Neutrophil (primary cell): ENCODE results near the gene TAP2.
"Not testable (repeated sequence)": the region's sequence is repeated elsewhere in the genome, so short reads cannot be mapped to it uniquely, and the experiment has no call there.

Experiments used
- H3K27ac ChIP-seq: fragments of 200-600 bp; sonication (generic); 2 replicates; pipeline ENCODE4 v1.5.1; 2016; ENCODE audit warnings: mild to moderate bottlenecking, moderate library complexity
- H3K27me3 ChIP-seq: fragments of 200-600 bp; sonication (generic); 2 replicates; pipeline ENCODE4 v1.6.0; 2016; ENCODE audit warnings: mild to moderate bottlenecking
- H3K36me3 ChIP-seq: fragments of 200-600 bp; sonication (generic); 2 replicates; pipeline ENCODE4 v1.5.1; 2017
- H3K4me1 ChIP-seq, 2 experiments: fragments of 200-600 bp in 1 of 2; sonication (generic) in 1 of 2; 1 replicate in 1 of 2; 2 replicates in 1 of 2; pipeline versions ENCODE4 v1.5.1 to v1.6.1; 2013 to 2016; ENCODE audit warnings: low read depth in 1 of 2, low read length in 1 of 2, mild to moderate bottlenecking in 1 of 2, moderate library complexity in 1 of 2; ENCODE audit not compliant: control insufficient read depth in 1 of 2, insufficient read depth in 1 of 2
- H3K4me3 ChIP-seq, 2 experiments: fragments of 200-600 bp in 1 of 2; sonication (generic) in 1 of 2; 1 replicate in 1 of 2; 2 replicates in 1 of 2; pipeline ENCODE4 v1.5.1; 2013 to 2016; ENCODE audit warnings: low read depth in 1 of 2, low read length in 1 of 2, mild to moderate bottlenecking in 1 of 2, moderate library complexity in 1 of 2
- H3K9me3 ChIP-seq: fragments of 200-600 bp; sonication (generic); 2 replicates; pipeline ENCODE4 v1.5.1; 2016
- CTCF ChIP-seq: fragments of 200-600 bp; sonication (generic); IDR thresholded peaks from 2 replicates; pipeline ENCODE4 v1.5.1; 2016; ENCODE audit warnings: antibody characterized with exemption

Gene TAP2

GRCh38 chr6:32807020-32807580, 31.4 kb downstream of the TAP2 start:
- H3K9me3 ChIP-seq: no peaks in the 10 kb centered on the region
- TF ChIP-seq CTCF: no peak
- no peaks in the 10 kb centered on the region for H3K36me3 ChIP-seq
- no peak overlapping the region for H3K27ac ChIP-seq
- H3K4me1 ChIP-seq: no peaks in the 10 kb centered on the region
- peaks cover 23% of the 10 kb centered on the region for H3K27me3 ChIP-seq
- H3K4me3 ChIP-seq: no peak overlapping the region

- H3K36me3 ChIP-seq, H3K4me1 ChIP-seq, H3K9me3 ChIP-seq, H3K4me3 ChIP-seq, H3K27ac ChIP-seq: not testable (repeated sequence)
- peaks cover 30% of the 10 kb centered on the region for H3K27me3 ChIP-seq
These were observed 33.1 kb downstream of the TAP2 start for GRCh38 chr6:32805404-32805803.

- Histone ChIP-seq H3K9me3 (no peaks in the 10 kb centered on the region), H3K27me3 (peaks cover 30% of the 10 kb centered on the region), H3K27ac (no peak overlapping the region), H3K4me1 (no peaks in the 10 kb centered on the region), H3K4me3 (no peak overlapping the region), H3K36me3 (no peaks in the 10 kb centered on the region)
- TF ChIP-seq CTCF: no peak
These were observed 35.1 kb downstream of the TAP2 start for GRCh38 chr6:32803416-32803815.

- H3K36me3 ChIP-seq: no peaks in the 10 kb centered on the region
- no peaks in the 10 kb centered on the region for H3K9me3 ChIP-seq
- no peak overlapping the region for H3K4me3 ChIP-seq
- peaks cover 16 to 17% of the 10 kb centered on the region in 2 experiments for H3K4me1 ChIP-seq
- no peak overlapping the region for H3K27ac ChIP-seq
- no peak for TF ChIP-seq CTCF
- H3K27me3 ChIP-seq: peaks cover 30% of the 10 kb centered on the region
These were observed 38.8 kb downstream of the TAP2 start for GRCh38 chr6:32799740-32800139.

- Histone ChIP-seq H3K9me3 (no peaks in the 10 kb centered on the region), H3K36me3 (no peaks in the 10 kb centered on the region), H3K4me3 (no peak overlapping the region), H3K27me3 (peaks cover 26% of the 10 kb centered on the region), H3K4me1 (peaks cover 21 to 23% of the 10 kb centered on the region in 2 experiments), H3K27ac (no peak overlapping the region)
- no peak for TF ChIP-seq CTCF
These were observed 39.4 kb downstream of the TAP2 start for GRCh38 chr6:32799168-32799567.

GRCh38 chr6:32796848-32797776, 41.4 kb downstream of the TAP2 start:
- Histone ChIP-seq H3K27ac (no peak overlapping the region), H3K4me1 (peaks cover 26 to 28% of the 10 kb centered on the region in 2 experiments), H3K36me3 (no peaks in the 10 kb centered on the region), H3K4me3 (no peak overlapping the region), H3K27me3 (peaks cover 21% of the 10 kb centered on the region), H3K9me3 (no peaks in the 10 kb centered on the region)
- peak; percentile 97 for TF ChIP-seq CTCF
